ENCODE results near the gene RELCH. TPM values are rescaled to one million over a fixed set of nuclear protein-coding genes. Genes with fewer than 3 reads are reported as not detected.

RELCH gene
- total and polyA plus RNA-seq, 7 donors = 3.5 to 13.4 (median 9.8) TPM

- Histone ChIP-seq H3K27ac (no peak overlapping the region), H3K27me3 (ENCODE audit: insufficient read depth in 3 of 3, low read length in 2 of 3) (no peaks in the 10 kb centered on the region), H3K4me3 (no peak overlapping the region), H3K9me3 (no peaks in the 10 kb centered on the region), H3K4me1 (no peaks in the 10 kb centered on the region), H3K36me3 (ENCODE audit: insufficient read depth in 1 of 2, low read depth in 1 of 2) (peaks cover 0 to 37% of the 10 kb centered on the region in 2 donors)
- TF ChIP-seq CTCF (IDR thresholded peaks at IDR 0.05) = no peak
- ATAC-seq (no peak), DNase-seq (no peak)
- intact Hi-C loops (cut with DNase I) = no loop called here
- WGBS, 3 donors = 84 to 86% (median 85%) methylated on average over 1 of the region's 1 CpG
These were observed 55.9 kb downstream of the RELCH start for GRCh38 chr18:62242955-62243354.

GRCh38 chr18:62245177-62245576, 58.1 kb downstream of the RELCH start:
- Histone ChIP-seq H3K27me3 (ENCODE audit: insufficient read depth in 3 of 3, low read length in 2 of 3) (no peaks in the 10 kb centered on the region), H3K27ac (no peak overlapping the region), H3K36me3 (ENCODE audit: insufficient read depth in 1 of 2, low read depth in 1 of 2) (peaks cover 0 to 30% of the 10 kb centered on the region in 2 donors), H3K9me3 (no peaks in the 10 kb centered on the region), H3K4me3 (no peak overlapping the region), H3K4me1 (no peaks in the 10 kb centered on the region)
- 84 to 94% (median 88%) methylated on average over 8 of the region's 8 CpGs for WGBS, 3 donors
- DNase-seq (no peak), ATAC-seq (no peak)
- no peak for TF ChIP-seq CTCF (IDR thresholded peaks at IDR 0.05)
- intact Hi-C loops (cut with DNase I) = loop anchor here in 1 of 2 donors (5.0 kb wide), 1 partner anchor 58 kb away; the partner anchor contains the start of genes PIGN and RELCH

GRCh38 chr18:62245699-62246098, 58.6 kb downstream of the RELCH start:
- WGBS, 3 donors = 28 to 85% (median 82%) methylated on average over 1 of the region's 1 CpG
- TF ChIP-seq CTCF (IDR thresholded peaks at IDR 0.05) = no peak
- Histone ChIP-seq H3K36me3 (ENCODE audit: insufficient read depth in 1 of 2, low read depth in 1 of 2) (peaks cover 0 to 30% of the 10 kb centered on the region in 2 donors), H3K4me1 (no peaks in the 10 kb centered on the region), H3K27ac (no peak overlapping the region), H3K9me3 (no peaks in the 10 kb centered on the region), H3K4me3 (no peak overlapping the region), H3K27me3 (ENCODE audit: insufficient read depth in 3 of 3, low read length in 2 of 3) (no peaks in the 10 kb centered on the region)
- intact Hi-C loops (cut with DNase I) = loop anchor here in 1 of 2 donors (5.0 kb wide), 1 partner anchor 58 kb away; the partner anchor contains the start of genes PIGN and RELCH
- no peak for ATAC-seq
- DNase-seq = no peak

- intact Hi-C loops (cut with DNase I) = loop anchor here in 1 of 2 donors (5.0 kb wide), 1 partner anchor 61 kb away; the partner anchor contains the start of genes PIGN and RELCH
- H3K4me1 ChIP-seq = no peaks in the 10 kb centered on the region
- no peaks in the 10 kb centered on the region for H3K9me3 ChIP-seq
- DNase-seq (no peak), ATAC-seq (no peak)
- H3K27ac ChIP-seq = no peak overlapping the region
- no peak for TF ChIP-seq CTCF (IDR thresholded peaks at IDR 0.05)
- no peak overlapping the region for H3K4me3 ChIP-seq
- 54 to 70% (median 60%) methylated on average over 1 of the region's 1 CpG for WGBS, 3 donors
- H3K36me3 ChIP-seq (ENCODE audit: insufficient read depth in 1 of 2, low read depth in 1 of 2) = peaks cover 0 to 46% of the 10 kb centered on the region in 2 donors
- H3K27me3 ChIP-seq (ENCODE audit: insufficient read depth in 3 of 3, low read length in 2 of 3) = no peaks in the 10 kb centered on the region
These were observed 61.3 kb downstream of the RELCH start for GRCh38 chr18:62248313-62248712.

All from psoas muscle (tissue), 8 donors.